Keratinocyte (primary cell): ENCODE measurements around the gene RHEB. TPM values are rescaled to one million over a fixed set of nuclear protein-coding genes. Genes with fewer than 3 reads are reported as not detected.

Experiments
- DNase-seq: peaks from one replicate; pipeline ENCODE4 v3.0.0-alpha.2; 2011; ENCODE audit warnings: low read depth, missing footprints, low spot score
- FAIRE-seq: peaks from 2 replicates; lab custom pipeline; 2011; peaks lifted over from hg19 to GRCh38; lab: Jason Lieb, UNC
- H2AFZ ChIP-seq: 2 replicates; pipeline ENCODE4 v1.6.0; 2012; ENCODE audit warnings: low read length, control low read depth, inconsistent platforms; ENCODE audit not compliant: control insufficient read depth
- H3K27ac ChIP-seq: 2 replicates; pipeline ENCODE4 v1.5.1; 2011; ENCODE audit warnings: low read length; ENCODE audit not compliant: control insufficient read depth, insufficient read depth
- H3K27me3 ChIP-seq: 3 replicates; pipeline ENCODE4 v1.6.0; 2011; ENCODE audit warnings: low read length; ENCODE audit not compliant: control insufficient read depth, insufficient read depth; ENCODE audit errors: extremely low read depth
- H3K36me3 ChIP-seq, 2 experiments: 2 replicates in 1 of 2; 3 replicates in 1 of 2; pipeline ENCODE4 v1.5.1; 2011; ENCODE audit warnings: low read length in 2 of 2, mild to moderate bottlenecking in 1 of 2; ENCODE audit not compliant: control insufficient read depth in 2 of 2, insufficient read depth in 2 of 2; ENCODE audit errors: extremely low read depth in 1 of 2
- H3K4me1 ChIP-seq: 3 replicates; pipeline ENCODE4 v1.5.1; 2011; ENCODE audit warnings: low read length; ENCODE audit not compliant: control insufficient read depth, insufficient read depth; ENCODE audit errors: extremely low read depth
- H3K4me2 ChIP-seq: 3 replicates; pipeline ENCODE4 v1.6.0; 2011; ENCODE audit warnings: low read depth, low read length; ENCODE audit not compliant: control insufficient read depth, insufficient read depth; ENCODE audit errors: extremely low read depth
- H3K4me3 ChIP-seq, 3 experiments: fragments of 200-600 bp in 1 of 3; sonication (generic) in 1 of 3; 2 replicates in 2 of 3; 3 replicates in 1 of 3; pipeline ENCODE4 v1.5.1; 2011 to 2016; ENCODE audit warnings: low read length in 3 of 3, mild to moderate bottlenecking in 3 of 3, control low read depth in 2 of 3, inconsistent platforms in 1 of 3, low read depth in 1 of 3, mixed read lengths in 1 of 3, mixed run types in 1 of 3, moderate library complexity in 1 of 3; ENCODE audit not compliant: control insufficient read depth in 2 of 3, insufficient read depth in 2 of 3; ENCODE audit errors: extremely low read depth in 1 of 3
- H3K79me2 ChIP-seq: 2 replicates; pipeline ENCODE4 v1.6.0; 2012; ENCODE audit warnings: low read length; ENCODE audit not compliant: control insufficient read depth, insufficient read depth
- H3K9ac ChIP-seq: 3 replicates; pipeline ENCODE4 v1.6.0; 2011; ENCODE audit warnings: low read length; ENCODE audit not compliant: control insufficient read depth, insufficient read depth; ENCODE audit errors: extremely low read depth
- H3K9me1 ChIP-seq: 3 replicates; pipeline ENCODE4 v1.6.0; 2011; ENCODE audit warnings: low read length; ENCODE audit not compliant: control insufficient read depth, insufficient read depth; ENCODE audit errors: extremely low read depth
- H3K9me3 ChIP-seq: 2 replicates; pipeline ENCODE4 v1.5.1; 2012; ENCODE audit warnings: low read depth, low read length; ENCODE audit not compliant: control insufficient read depth
- H4K20me1 ChIP-seq: 3 replicates; pipeline ENCODE4 v1.6.0; 2011; ENCODE audit warnings: low read length; ENCODE audit not compliant: control insufficient read depth, insufficient read depth; ENCODE audit errors: extremely low read depth
- CTCF ChIP-seq, 3 experiments: IDR thresholded peaks in 1 of 3; conservative IDR thresholded peaks in 1 of 3; optimal IDR thresholded peaks in 1 of 3; 2 replicates in 2 of 3; 3 replicates in 1 of 3; pipeline versions ENCODE3 to v1.5.1; 2011; ENCODE audit warnings: low read length in 3 of 3, mild to moderate bottlenecking in 3 of 3, moderate library complexity in 2 of 3, control low read depth in 1 of 3, inconsistent platforms in 1 of 3; ENCODE audit not compliant: insufficient read depth in 2 of 3; ENCODE audit errors: extremely low read depth in 1 of 3
- EZH2 ChIP-seq: IDR thresholded peaks from one replicate; pipeline ENCODE4 v1.6.1; 2012; ENCODE audit warnings: inconsistent platforms, mild to moderate bottlenecking, low read length, moderate library complexity
- dilution Hi-C: fragments of 300-500 bp; cut with MboI; formaldehyde crosslinking; loops from one replicate; pipeline ENCODE4 v1.7.0; 2020; ENCODE audit warnings: low sequenced_read_pairs; ENCODE audit not compliant: extremely low pct_ligation_motif_present
- polyA plus RNA-seq, 5 experiments: library from polyadenylated mRNA; depleted of rRNA in 3 of 5; stranded (reverse) in 3 of 5; stranded (forward) in 1 of 5; unstranded in 1 of 5; fragments of >200 nt; gene quantifications; 1 replicate in 1 of 5; 2 replicates in 3 of 5; 3 replicates in 1 of 5; pipeline versions ENCODE4 v1.2.1 to v1.2.3, GENCODE V29; 2011 to 2012; ENCODE audit warnings: missing spikeins in 2 of 5, low read depth in 1 of 5, low replicate concordance in 1 of 5

Gene RHEB
- polyA plus RNA-seq, 1 donor (not counting 4 experiments of a cell fraction or from before 2014, with no cell fraction given), result 138 TPM

GRCh38 chr7:151481650-151482505 lies 37.8 kb downstream of the RHEB start:
- dilution Hi-C loops, result no loop called here
- Histone ChIP-seq H3K4me1 (peaks cover 18% of the 10 kb centered on the region), H3K79me2 (peaks cover 83% of the 10 kb centered on the region), H2AFZ (no peak overlapping the region), H3K9me3 (no peaks in the 10 kb centered on the region), H3K9ac (no peak overlapping the region), H3K27ac (no peak overlapping the region), H3K27me3 (no peaks in the 10 kb centered on the region), H3K36me3 (peaks cover 13 to 29% of the 10 kb centered on the region in 2 experiments), H3K9me1 (no peaks in the 10 kb centered on the region), H4K20me1 (no peaks in the 10 kb centered on the region), H3K4me3 (no peak overlapping the region), H3K4me2 (no peak overlapping the region)
- DNase-seq, result no peak
- no peak for FAIRE-seq
- TF ChIP-seq CTCF (optimal IDR thresholded peaks at IDR 0.05 in 1 of 3, IDR thresholded peaks at IDR 0.05 in 1 of 3, conservative IDR thresholded peaks at IDR 0.05 in 1 of 3; ENCODE audit: extremely low read depth in 1 of 3, insufficient read depth in 2 of 3, low read length in 3 of 3) (no peak), EZH2 (no peak)

GRCh38 chr7:151477867-151478266 lies 41.8 kb downstream of the RHEB start:
- H2AFZ ChIP-seq, result no peak overlapping the region
- H3K9me1 ChIP-seq, result peaks cover 2% of the 10 kb centered on the region
- peaks cover 8 to 20% of the 10 kb centered on the region in 2 experiments for H3K36me3 ChIP-seq
- H3K9me3 ChIP-seq, result no peaks in the 10 kb centered on the region
- H3K4me2 ChIP-seq, result no peak overlapping the region
- H3K4me3 ChIP-seq, result no peak overlapping the region
- H3K9ac ChIP-seq, result no peak overlapping the region
- no peak for TF ChIP-seq CTCF (optimal IDR thresholded peaks at IDR 0.05 in 1 of 3, IDR thresholded peaks at IDR 0.05 in 1 of 3, conservative IDR thresholded peaks at IDR 0.05 in 1 of 3; ENCODE audit: extremely low read depth in 1 of 3, insufficient read depth in 2 of 3, low read length in 3 of 3)
- H3K27me3 ChIP-seq, result no peaks in the 10 kb centered on the region
- H3K27ac ChIP-seq, result no peak overlapping the region
- dilution Hi-C loops, result no loop called here
- H3K4me1 ChIP-seq, result no peaks in the 10 kb centered on the region
- FAIRE-seq, result no peak
- no peak for DNase-seq
- H3K79me2 ChIP-seq, result peaks cover 69% of the 10 kb centered on the region
- no peaks in the 10 kb centered on the region for H4K20me1 ChIP-seq
